ENCODE results near the gene QRICH2.
"Not testable (repeated sequence)": the region's sequence is repeated elsewhere in the genome, so short reads cannot be mapped to it uniquely, and the experiment has no call there.

The QRICH2 gene

DNA sequence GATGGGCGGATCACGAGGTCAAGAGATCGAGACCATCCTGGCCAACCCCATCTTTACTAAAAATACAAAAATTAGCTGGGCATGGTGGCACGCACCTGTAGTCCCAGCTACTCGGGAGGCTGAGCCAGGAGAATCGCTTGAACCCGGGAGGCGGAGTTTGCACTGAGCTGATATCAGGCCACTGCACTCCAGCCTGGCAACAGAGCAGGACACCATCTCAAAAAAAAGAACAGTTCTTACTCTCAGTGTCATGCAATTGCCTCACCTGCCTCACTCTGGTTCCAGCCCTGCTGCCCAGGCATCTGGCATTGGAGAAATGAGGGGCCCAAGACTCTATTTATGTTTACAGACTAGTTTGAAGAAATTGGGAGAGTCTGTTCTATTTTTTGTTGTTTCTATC is 63.4 kb downstream of the QRICH2 start:
- not testable (repeated sequence) for DNase-seq

DNA sequence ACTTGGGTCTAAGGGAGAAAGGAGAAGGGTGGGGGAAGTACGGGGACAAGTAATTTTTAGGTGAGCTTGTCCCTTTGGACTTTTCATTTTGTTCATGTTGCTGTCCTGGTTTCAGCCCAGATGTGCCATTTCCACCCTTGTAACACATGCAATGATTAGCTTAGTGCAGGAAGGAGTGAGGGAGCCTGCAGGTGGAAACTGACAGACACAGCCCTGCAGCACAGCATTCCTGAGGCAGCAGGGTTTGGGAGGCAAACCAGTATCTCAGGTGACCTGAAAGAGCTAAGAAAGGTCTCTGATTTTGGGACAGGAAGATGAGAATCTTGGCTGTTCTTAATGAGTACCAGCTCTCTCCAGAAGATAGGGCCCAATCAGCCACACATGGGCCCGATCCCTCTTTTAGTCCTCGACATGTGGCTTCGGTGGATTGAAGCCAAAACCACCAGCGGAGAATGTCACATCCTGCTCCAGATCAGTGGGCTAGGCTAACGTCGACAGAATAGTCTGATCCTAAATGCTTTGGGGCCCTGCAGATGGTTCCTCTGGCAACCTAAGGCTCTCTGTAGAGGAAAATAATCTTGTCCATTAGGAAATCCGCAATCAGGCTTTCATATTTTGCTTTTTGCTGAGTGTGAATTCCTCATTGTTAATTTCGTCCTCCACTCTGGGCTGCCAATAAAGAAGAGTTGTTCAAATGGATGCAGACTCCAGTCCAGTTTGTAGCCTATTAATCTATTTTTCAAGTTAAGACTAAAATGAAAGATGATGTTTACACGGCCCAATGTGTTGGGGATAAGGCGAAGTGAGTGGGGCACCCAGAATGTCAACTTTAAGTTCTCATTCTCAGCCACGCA is 64.0 kb downstream of the QRICH2 start:
- DNase-seq = no peak

DNA sequence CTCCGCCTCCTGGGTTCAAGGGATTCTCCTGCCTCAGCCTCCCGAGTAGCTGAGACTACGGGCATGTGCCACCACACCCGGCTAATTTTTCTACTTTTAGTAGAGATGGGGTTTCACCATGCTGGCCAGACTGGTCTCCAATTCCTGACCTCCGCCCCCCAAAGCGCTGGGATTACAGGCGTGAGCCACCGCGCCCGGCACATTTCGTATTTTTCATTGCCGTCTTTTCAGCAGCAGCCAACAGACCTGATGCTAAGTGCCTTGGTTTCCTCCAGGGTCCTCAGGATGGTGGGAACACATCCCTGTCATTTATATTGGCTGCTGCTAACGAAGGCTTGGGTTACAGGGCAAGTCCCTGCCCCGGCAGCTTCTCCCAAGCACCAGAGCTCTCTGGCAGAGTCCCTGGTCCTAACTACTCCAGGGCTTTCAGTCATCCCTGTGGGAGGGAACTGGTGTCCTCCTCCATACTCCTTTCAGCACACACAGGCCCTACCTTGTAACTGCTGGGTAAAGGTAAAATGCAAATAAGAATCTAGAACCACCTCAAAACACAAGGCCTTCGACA is 66.3 kb downstream of the QRICH2 start:
- no peak for DNase-seq

DNA sequence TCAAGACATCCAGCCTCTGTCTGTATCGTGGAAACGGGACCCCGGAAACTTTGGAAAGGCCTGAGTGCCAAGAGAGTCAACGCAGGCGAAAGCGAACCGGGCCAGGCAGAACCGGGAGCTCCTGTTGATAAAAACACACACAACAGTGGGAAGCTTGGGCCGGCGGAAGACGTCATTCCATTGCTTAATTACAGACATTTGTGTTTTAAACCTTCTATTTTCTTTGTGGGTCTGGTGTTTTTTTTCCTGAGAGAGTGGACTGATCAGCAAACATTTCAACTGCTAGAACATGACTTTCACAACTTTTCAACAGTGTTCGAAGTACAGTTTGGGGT is 66.9 kb downstream of the QRICH2 start:
- DNase-seq = no peak

DNA sequence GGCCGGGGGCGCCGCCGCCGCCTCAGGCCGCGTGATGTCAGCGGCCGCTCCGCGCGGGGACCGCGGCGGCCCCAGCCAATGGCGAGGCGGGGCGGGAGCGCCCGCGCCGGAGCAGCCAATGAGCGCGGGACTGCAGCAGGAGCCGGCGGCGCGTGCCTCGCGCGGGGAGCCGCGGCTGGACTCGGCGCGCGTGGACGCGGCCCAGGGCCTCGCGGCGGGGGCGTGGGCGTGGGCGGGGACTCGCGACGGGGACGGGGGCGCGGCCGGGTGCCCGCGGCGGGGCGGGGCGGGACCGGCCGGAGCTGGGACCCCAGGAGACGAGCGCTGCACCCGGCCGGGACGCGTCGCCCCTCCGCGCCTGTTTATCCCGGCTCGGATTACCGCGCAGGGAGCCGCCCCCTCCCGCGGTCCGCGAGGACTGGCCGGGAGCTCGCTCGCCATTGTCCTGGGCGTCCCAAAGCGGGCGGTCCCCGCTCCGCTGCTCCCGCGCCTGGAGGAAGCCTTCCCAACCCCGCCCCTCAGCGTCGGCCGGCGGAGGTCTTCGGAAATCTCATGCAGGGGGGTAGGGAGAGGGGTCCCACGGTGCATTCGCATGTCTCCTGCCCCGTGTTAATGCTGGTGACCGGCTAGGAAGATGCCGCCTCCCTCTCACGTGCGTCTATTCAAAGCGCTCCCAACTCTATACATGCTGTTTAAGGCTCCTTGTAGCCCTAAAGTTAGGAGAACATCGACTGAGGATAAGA is 67.4 kb downstream of the QRICH2 start, which contains the start of gene RNF157:
TSS of gene RNF157 (minus strand) at position 33 of the 743 bp plus-strand sequence. CDS start 253 bp downstream, outside the sequence.
- DNase-seq = peak; percentile 53

DNA sequence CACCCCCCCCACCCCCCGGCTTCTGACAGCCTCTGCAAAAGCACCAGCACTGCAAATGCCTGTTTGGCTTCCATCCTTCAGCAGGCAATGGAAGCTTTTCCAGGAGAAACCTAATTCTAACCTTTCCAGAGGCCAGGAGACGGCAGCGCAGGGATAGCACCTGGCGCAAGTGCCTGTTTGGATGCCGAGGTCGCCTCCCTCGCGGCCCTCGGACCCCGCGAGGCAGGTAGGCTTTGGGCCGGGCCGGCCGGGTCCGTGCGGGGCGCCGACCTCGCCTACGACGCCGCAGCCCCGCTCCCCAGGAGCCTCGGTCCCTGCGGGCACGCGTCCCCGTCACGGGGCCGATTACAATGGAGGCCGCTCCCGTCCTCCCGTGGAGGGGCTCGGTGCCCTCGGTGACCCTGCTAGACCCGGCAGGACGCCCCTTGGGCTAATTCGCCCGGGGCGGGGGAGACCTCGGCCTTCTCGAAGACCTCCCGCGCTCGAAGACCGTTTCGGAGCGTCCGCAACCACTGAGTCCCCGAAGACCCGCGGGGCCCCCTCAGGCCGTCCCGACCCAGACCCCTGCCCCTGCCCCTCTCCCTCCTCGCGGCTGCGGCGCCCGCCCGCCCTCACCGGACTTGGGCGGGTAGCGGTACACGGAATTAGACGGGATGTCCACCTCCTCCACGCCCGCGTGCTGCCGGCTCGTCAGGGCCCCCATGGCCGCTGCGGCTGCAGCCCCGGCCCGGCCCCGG is 68.4 kb downstream of the QRICH2 start:
- DNase-seq = no peak

DNA sequence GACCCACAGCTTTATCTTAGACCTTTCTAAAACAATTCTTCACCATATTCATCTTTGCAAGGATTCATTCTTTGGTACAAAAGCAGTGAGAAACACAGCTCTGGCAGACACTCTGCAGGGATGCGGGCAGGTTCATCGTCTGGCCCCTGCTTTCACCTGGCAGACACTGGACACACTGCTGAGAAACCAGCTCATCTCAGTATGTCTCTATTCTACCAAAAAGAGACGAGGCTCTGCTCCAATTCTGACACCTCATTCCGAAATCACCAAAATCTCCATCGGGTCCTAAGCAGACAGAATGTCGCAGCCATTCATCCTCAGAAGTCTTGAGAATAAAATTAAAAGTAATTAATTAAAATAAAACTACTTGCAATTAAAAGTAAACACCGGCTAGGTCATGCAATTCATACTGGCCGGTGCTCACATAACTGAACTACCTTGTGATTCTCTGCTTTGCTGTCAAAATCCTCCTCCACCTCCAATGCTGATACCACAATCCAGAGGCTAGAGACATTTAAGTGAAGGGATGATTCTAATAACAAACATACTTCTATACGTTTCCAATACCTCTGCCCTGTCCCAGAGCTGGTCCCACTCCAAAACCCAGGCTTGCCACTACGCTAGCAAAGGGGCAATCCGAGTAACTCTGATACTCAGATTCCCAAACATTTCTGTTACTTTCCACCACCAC is 69.1 kb downstream of the QRICH2 start:
- DNase-seq = no peak

DNA sequence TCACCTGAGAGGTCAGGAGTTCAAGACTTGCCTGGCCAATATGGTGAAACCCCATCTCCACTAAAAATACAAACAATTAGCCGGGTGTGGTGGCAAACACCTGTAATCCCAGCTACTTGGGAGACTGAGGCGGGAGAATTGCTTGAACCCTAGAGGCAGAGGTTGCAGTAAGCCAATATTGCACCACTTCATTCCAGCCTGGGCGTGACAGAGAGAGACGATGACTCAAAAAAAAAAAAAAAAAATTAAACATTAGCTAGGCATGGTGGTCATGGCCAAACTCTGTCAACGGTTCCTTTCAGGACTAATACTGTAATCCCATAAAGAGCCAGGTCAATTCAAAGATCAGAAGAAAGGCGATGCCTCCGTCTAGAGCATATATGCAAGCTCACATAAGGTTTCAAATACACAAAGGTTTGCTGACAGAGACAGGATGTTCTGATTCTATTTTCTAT is 70.2 kb downstream of the QRICH2 start:
- DNase-seq = no peak

DNA sequence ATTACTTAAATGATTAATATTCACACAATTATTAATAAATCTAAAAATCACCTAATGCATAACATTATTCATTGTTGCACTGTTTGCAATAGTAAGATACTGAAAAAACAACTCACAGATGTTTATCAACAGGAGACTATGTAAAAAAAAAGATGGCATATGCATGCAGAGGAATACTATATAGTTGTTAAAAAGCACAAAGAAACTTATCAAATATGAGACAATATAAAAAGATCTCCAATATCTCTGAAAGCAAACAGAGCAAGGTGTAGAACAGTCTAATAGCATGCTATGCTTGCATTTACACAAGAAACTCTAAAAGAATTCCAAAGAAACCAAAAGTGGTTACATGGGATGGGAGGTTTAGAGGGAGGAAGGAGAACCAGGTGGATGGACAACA is 71.5 kb downstream of the QRICH2 start:
- DNase-seq = no peak

DNA sequence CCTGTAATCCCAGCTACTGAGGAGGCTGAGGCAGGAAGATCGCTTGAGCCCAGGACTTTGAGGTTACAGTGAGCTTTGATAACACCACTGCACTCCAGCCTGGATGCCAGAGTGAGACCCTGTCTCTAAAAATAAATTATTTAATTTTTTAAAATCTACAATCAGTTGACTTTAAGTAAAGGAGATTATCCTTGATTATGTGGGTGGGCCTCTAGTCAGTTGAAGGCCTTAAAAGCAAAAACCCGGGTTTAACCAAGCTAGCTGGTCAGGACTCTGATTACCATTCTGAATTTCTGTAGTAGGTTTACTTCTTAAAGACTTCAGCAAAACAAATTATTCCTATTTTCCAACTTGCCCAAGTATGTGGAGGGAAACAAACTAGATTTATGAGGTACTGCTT is 72.2 kb downstream of the QRICH2 start:
- no peak for DNase-seq

DNA sequence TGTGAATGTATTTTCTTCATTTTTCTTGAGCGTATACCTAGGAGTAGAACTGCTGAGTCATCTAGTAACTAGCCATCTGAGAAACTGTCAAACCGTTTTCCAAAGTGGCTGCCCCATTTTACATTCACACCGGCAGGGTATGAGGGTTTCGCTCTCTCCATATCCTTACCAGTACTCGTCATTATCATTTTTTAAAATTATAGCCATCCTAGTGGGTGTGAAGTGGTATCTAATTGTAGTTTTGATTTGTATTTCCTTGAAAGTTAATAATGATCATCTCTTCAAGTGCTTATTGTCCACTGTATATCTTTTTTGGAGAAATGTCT is 73.8 kb downstream of the QRICH2 start:
- no peak for DNase-seq

DNA sequence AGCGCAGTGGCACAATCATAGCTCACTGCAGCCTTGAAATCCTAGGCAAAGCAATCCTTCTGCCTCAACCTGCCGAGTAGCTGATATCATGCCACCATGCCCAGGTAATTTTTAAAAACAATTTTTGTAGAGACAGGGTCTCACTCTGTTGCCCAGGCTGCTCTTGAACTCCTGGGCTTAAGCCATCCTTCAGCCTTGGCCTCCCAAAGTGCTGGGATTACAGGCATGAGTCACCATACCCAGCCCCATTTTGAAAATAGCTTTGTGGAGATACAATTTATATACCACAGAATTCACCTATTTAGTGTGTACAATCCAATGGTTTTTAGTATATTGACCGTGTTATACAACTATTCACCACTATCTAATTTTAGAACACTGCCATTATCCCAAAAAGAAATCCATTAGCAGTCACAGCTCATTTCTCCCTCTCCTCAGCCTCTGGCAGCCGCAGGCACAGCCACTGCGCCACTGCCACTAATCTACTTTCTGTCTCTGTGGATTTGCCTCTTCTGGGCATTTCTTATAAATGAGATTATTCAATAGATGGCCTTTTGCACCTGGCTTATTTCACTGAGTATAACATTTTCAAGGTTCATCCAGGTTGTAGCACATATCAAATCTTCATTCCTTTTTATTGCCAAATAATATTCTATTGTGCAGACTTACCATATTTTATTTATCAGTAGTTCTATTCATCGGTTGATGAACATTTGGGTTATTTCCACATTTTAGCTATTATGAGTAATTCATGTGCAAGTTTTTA is 74.3 kb downstream of the QRICH2 start:
- no peak for DNase-seq

DNA sequence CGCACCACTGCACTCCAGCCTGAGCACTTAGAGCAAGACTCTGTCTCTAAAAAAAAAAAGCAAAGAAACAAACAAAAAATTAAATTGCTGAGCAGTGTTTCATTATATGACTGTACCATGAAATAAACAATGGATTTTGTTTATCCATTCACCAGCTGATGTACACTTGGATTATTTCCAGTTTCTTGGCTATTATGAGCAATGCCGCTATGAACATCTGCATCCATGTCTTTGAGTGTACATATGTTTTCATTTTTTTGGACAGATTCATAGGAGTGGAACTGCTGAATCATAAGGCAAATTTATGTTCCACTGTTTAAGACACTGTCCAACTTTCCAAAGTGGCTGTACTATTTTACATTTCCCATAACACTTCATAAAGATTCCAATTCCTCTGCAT is 75.7 kb downstream of the QRICH2 start:
- no peak for DNase-seq

DNA sequence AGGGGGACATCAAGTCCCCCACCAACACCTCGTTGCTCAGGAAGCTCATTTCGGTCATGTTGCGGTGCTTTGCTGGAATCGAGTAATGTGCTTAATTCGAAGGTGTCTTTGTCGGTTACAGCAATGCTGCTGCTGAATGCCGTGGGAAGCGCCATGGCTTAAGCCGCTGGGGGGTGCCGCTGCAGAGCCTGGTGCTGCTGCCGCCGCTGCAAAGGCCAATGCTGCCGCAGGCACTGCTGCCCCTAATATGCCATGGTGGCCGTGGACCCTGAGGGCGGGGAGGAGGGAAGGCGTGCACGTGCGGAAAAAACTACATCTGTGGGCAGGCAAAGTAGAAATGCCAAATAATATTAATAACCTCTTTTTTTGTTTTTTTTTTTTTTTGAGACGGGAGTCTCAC is 81.3 kb downstream of the QRICH2 start:
- DNase-seq = not testable (repeated sequence)

DNA sequence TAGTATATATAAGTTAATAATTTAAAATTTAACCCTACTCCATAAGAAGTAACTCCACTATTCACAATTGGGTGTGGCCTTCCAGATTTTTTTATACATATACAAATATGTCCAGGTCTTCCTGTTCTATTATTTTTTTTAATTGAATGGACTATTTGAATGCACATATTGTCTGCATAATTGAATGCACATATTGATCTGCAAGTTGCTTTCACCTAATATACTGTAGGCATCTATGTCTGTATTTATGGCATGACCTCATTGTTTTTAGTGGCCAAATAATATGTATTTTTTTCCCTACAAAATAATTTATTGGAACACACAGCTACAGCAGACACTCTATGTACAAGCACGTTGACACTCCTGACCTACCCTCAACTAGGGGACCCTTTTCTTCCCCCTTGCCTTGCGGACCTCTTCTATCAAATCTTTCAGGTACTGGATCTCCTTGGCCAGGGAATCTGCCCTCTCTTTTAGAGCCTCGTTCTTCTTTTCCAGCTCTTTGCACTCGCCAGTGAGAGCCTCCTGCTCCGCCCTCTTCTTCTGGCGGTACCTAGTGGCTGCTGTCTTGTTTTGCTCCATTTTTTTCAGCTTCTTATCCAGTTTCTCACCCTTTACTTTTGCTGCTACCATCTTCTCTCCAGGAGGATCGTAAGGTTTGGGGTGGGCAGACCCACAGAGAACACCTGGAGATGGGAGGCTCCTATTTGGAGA is 82.5 kb downstream of the QRICH2 start:
- DNase-seq = not testable (repeated sequence)
